ENCODE results near the gene SLC16A12.

SLC16A12 gene

DNA sequence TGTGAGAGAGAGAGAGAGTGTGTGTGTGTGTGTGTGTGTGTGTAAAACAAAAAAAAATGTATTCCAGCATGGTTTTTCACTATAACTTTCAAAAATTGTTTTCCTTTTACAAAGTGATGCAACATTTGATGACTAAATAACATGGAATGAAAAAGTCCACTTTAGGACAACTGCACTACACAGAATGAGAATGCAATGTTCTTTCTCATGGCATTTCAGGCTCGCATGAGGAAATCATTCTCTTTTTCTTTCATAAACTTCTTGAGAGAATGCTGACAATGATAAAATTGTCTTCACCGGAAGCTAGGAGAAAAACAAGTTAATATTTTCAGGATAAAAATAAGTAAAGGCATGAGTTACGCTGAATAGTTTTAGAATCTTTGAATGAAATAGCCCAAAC lies 53.7 kb downstream of the SLC16A12 start:
- Histone ChIP-seq H3K4me1 (ENCODE audit: control insufficient read depth in 1 of 2, insufficient read depth in 1 of 2, low read depth in 1 of 2, low read length in 1 of 2) (no peaks in the 10 kb centered on the region), H3K4me3 (ENCODE audit: low read depth in 1 of 2, low read length in 1 of 2) (no peak overlapping the region), H3K27ac (no peak overlapping the region), H3K9me3 (no peaks in the 10 kb centered on the region), H3K27me3 (peaks cover 11% of the 10 kb centered on the region), H3K36me3 (no peaks in the 10 kb centered on the region)
- TF ChIP-seq, protein P1, sequence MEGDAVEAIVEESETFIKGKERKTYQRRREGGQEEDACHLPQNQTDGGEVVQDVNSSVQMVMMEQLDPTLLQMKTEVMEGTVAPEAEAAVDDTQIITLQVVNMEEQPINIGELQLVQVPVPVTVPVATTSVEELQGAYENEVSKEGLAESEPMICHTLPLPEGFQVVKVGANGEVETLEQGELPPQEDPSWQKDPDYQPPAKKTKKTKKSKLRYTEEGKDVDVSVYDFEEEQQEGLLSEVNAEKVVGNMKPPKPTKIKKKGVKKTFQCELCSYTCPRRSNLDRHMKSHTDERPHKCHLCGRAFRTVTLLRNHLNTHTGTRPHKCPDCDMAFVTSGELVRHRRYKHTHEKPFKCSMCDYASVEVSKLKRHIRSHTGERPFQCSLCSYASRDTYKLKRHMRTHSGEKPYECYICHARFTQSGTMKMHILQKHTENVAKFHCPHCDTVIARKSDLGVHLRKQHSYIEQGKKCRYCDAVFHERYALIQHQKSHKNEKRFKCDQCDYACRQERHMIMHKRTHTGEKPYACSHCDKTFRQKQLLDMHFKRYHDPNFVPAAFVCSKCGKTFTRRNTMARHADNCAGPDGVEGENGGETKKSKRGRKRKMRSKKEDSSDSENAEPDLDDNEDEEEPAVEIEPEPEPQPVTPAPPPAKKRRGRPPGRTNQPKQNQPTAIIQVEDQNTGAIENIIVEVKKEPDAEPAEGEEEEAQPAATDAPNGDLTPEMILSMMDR (IDR thresholded peaks at IDR 0.05) = no peak

DNA sequence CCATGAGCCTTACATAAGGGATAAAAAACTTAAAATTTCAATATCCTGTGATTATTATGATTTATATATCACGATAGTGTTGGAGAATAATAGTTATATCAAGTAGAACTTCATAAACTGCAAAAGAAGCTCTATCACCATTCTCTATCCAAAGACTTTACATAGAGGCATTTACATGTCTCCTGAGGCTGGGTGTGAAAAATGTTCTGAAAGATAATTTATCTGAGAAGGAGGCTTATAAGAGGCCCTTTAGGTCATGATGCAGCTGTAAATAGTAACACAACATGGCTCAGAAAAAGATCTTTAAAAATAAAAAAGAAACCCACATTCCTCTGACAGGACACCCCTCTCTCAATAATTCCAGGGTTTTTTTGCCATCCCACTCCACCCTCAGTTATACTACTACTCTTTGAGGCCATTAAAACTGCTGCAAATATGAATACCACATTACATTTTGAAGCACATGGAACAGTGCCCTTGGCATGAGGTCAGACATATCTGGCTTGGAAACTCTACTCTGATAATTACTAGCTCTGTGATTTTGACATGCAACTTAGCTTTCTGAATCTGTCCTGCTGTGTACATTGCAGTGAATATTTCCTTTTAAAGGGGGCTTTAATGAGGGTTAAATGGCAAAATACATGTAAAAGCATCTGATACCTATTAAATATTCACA lies 55.5 kb downstream of the SLC16A12 start:
- H3K27me3 ChIP-seq = peaks cover 2% of the 10 kb centered on the region
- H3K27ac ChIP-seq = no peak overlapping the region
- H3K4me3 ChIP-seq (ENCODE audit: low read depth in 1 of 2, low read length in 1 of 2) = no peak overlapping the region
- no peaks in the 10 kb centered on the region for H3K4me1 ChIP-seq (ENCODE audit: control insufficient read depth in 1 of 2, insufficient read depth in 1 of 2, low read depth in 1 of 2, low read length in 1 of 2)
- no peaks in the 10 kb centered on the region for H3K36me3 ChIP-seq
- TF ChIP-seq, protein P1 (IDR thresholded peaks at IDR 0.05) = no peak
- H3K9me3 ChIP-seq = no peaks in the 10 kb centered on the region

DNA sequence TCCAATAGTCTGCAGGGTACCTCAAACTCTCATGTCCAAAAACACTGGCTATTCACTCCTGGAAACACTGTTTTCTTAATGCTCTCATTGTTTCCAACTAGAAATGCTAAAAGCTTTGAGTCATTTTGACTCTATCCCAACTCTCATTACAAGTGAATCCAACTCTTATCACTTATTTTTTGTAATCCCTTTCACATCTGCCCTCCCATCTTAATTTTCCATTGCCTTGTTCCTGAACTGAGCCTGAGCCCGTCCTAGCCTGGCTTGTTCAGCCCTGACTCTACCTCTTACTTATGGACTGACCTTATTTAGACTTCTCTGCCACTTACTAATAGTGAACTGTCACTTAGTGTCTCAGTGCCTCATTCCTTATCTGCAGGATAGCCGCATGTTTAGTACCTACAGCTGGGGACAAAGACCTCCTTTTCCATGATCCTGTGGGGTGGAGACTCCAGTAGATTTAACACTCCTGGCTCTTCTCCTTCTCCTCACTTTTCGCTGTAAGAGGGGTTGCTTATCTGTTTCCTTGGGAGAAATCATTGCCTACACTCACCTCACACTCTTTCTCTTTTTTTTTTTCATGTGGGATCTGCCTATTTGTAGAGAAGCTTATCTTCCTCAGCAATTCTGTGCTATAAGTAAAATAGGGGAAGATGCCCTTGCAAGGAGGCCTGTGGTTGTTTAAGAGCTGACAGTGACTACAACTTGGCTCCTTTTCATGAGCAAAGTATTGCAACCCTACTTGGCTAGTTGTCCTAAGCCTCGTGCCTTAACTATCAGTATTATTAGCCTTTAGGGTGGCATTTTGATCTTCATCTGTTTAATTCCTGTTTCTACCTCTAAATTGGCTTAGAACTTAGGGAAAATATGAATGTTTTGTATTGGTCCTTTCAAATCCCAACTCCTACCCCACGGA lies 56.4 kb downstream of the SLC16A12 start:
- Histone ChIP-seq H3K9me3 (no peaks in the 10 kb centered on the region), H3K4me3 (ENCODE audit: low read depth in 1 of 2, low read length in 1 of 2) (no peak overlapping the region), H3K27ac (no peak overlapping the region), H3K27me3 (no peaks in the 10 kb centered on the region), H3K4me1 (ENCODE audit: control insufficient read depth in 1 of 2, insufficient read depth in 1 of 2, low read depth in 1 of 2, low read length in 1 of 2) (no peaks in the 10 kb centered on the region), H3K36me3 (no peaks in the 10 kb centered on the region)
- TF ChIP-seq, protein P1 (IDR thresholded peaks at IDR 0.05) = no peak

DNA sequence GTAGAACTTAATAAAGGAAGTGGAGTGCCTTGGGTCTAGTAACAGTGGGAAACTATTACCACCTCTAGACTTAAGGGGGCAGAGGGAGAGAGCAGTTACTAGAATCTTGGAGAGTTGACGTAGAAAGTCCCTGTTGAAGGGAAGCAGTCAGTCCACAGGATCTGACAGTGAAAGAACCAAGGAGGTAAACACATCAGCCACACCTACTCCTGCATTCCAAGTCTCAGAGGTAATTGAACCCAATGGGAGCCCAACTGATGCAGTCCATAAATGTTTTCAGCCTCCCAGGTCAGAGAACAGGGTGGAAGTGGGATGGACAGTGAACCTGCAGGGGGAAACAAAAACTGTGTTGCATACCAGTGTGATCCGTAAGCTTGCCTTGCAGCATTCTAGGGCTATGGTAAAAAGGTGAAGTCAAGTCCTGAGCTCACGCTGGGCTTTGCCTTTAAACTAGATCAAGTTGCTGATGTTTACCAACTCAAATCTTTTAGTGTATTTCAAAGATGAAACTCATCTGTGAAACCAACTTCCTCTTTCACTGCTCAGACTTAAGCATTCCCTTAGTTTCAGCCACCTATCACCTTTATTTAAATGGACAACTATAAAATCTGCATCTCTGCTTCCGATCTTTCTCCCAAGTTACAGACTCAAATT lies 57.2 kb downstream of the SLC16A12 start:
- H3K27me3 ChIP-seq = no peaks in the 10 kb centered on the region
- no peaks in the 10 kb centered on the region for H3K9me3 ChIP-seq
- TF ChIP-seq, protein P1 (IDR thresholded peaks at IDR 0.05) = no peak
- no peaks in the 10 kb centered on the region for H3K4me1 ChIP-seq (ENCODE audit: control insufficient read depth in 1 of 2, insufficient read depth in 1 of 2, low read depth in 1 of 2, low read length in 1 of 2)
- H3K4me3 ChIP-seq (ENCODE audit: low read depth in 1 of 2, low read length in 1 of 2) = no peak overlapping the region
- no peak overlapping the region for H3K27ac ChIP-seq
- H3K36me3 ChIP-seq = no peaks in the 10 kb centered on the region

DNA sequence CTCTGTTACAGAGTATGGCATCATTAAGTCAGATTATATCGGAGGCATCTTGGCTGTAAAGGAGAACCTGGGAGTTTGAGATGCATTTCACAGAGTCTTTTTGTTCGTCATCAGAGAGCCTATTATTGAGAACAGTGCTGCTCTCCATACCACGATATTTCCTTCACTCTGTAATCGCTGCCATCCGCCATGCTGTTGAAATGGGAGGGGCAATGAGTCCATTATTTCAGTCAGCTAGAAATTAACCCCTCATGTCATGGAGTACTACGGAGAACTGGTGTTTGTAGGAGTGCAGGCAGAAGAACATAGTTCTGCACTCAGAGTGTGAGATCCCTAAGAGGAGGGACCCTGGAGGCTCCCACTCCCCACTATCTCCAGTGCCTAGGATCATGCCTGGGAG lies 59.2 kb downstream of the SLC16A12 start:
- H3K27ac ChIP-seq = no peak overlapping the region
- TF ChIP-seq, protein P1 (IDR thresholded peaks at IDR 0.05) = no peak
- H3K4me3 ChIP-seq (ENCODE audit: low read depth in 1 of 2, low read length in 1 of 2) = no peak overlapping the region
- no peaks in the 10 kb centered on the region for H3K4me1 ChIP-seq (ENCODE audit: control insufficient read depth in 1 of 2, insufficient read depth in 1 of 2, low read depth in 1 of 2, low read length in 1 of 2)
- no peaks in the 10 kb centered on the region for H3K9me3 ChIP-seq
- no peaks in the 10 kb centered on the region for H3K27me3 ChIP-seq
- H3K36me3 ChIP-seq = no peaks in the 10 kb centered on the region
